Cardiac muscle cell (in vitro differentiated cells and primary cell): ENCODE data around the gene NKIRAS1. TPM values are rescaled to one million over a fixed set of nuclear protein-coding genes. Genes with fewer than 3 reads are reported as not detected.

Source experiments
- DNase-seq, 2 donors: peaks; one replicate each; pipeline versions ENCODE4 v3.0.0 to v3.0.0-alpha.2; 2010 to 2017; ENCODE audit warnings: low read depth in 1 of 2, low spot score in 1 of 2
- H3K27ac ChIP-seq: fragments of 200-600 bp; sonication (generic); 2 replicates; pipeline ENCODE4 v1.5.1; 2016
- H3K27me3 ChIP-seq: fragments of 200-600 bp; sonication (generic); 2 replicates; pipeline ENCODE4 v1.6.0; 2016; ENCODE audit warnings: control low read depth
- H3K36me3 ChIP-seq: fragments of 200-600 bp; sonication (generic); 2 replicates; pipeline ENCODE4 v1.5.1; 2016; ENCODE audit warnings: control low read depth
- H3K4me1 ChIP-seq: fragments of 200-600 bp; sonication (generic); 2 replicates; pipeline ENCODE4 v1.8.1; 2017; ENCODE audit warnings: low read depth, mild to moderate bottlenecking, mixed run types
- H3K4me3 ChIP-seq: fragments of 200-600 bp; sonication (generic); 2 replicates; pipeline ENCODE4 v1.5.1; 2016; ENCODE audit warnings: mild to moderate bottlenecking
- H3K9me3 ChIP-seq: fragments of 200-600 bp; sonication (generic); 2 replicates; pipeline ENCODE4 v1.5.1; 2017; ENCODE audit warnings: low read depth, mild to moderate bottlenecking, control low read depth
- polyA plus RNA-seq: library from polyadenylated mRNA; unstranded; fragments of >200 nt; fragmentation: Nextera tagmentation; extraction: Ambion mirVana; gene quantifications from 2 replicates; pipeline ENCODE4 v1.2.1, GENCODE V29; 2016
- total RNA-seq: library from RNA; depleted of rRNA; stranded (reverse); fragments of >200 nt; gene quantifications from 2 replicates; pipeline ENCODE4 v1.2.3, GENCODE V29; 2016
- TF ChIP-seq, protein P1 (sequence below): IDR thresholded peaks from 2 replicates; pipeline ENCODE4 v1.5.1; 2012; ENCODE audit warnings: low read depth, mild to moderate bottlenecking, low read length

Gene NKIRAS1
- total RNA-seq, result 18.1 and 20.2 TPM in 2 replicates
- 28.0 and 34.4 TPM in 2 replicates for polyA plus RNA-seq

DNA sequence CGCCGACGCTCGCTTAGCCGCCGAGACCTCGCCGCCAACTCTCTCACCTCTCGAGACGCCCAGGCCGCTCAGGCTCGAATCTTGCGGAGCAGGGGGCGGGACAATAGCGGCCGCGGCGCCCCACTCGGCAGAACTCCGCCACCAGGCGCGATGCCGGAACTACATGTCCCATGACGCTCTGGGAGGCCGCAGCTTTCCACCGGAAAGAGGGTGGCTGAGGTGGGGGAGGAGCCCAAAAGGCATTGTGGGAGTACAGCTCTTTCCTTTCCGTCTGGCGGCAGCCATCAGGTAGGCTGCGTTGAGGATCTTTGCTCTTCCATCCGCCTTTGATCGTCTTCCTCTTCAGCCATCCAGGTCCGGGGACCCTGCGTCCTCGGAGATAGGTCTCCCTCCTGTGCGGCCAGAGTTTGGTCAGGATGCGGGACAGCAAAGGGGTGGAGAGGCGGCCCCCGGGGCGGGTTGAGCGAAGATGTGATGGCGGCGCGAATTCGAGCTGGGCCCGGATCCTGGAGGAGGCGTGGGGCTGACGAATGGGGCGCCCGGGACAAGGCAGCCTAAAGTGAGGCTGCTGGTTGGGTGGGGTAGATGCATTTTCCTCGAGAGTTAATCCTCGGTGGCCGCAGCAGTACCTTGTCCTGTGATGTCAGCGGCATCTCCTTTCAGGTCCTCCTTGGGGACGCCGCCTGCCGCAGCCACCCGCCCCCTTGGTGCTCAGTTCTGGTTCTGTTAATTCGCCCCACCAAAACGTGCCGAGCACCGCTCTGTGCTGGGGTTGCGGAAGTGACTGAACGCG is at the start of gene NKIRAS1, which contains the start of gene RPL15:
TSS of gene NKIRAS1 (minus strand) at position 105 of the 793 bp plus-strand sequence. CDS start 6,086 bp downstream, outside the sequence.
TSS of gene RPL15 (plus strand) at position 247 of the 793 bp plus-strand sequence. CDS start 728 bp downstream, outside the sequence.
- Histone ChIP-seq H3K27ac (peak within 1 kb of the TSS; percentile 82), H3K9me3 (no peaks in the 10 kb centered on the region), H3K36me3 (peaks cover 21% of the 10 kb centered on the region), H3K4me3 (peak within 1 kb of the TSS; percentile 75), H3K27me3 (no peaks in the 10 kb centered on the region), H3K4me1 (peaks cover 13% of the 10 kb centered on the region)
- DNase-seq, result peak; percentile 98
- TF ChIP-seq, protein P1, sequence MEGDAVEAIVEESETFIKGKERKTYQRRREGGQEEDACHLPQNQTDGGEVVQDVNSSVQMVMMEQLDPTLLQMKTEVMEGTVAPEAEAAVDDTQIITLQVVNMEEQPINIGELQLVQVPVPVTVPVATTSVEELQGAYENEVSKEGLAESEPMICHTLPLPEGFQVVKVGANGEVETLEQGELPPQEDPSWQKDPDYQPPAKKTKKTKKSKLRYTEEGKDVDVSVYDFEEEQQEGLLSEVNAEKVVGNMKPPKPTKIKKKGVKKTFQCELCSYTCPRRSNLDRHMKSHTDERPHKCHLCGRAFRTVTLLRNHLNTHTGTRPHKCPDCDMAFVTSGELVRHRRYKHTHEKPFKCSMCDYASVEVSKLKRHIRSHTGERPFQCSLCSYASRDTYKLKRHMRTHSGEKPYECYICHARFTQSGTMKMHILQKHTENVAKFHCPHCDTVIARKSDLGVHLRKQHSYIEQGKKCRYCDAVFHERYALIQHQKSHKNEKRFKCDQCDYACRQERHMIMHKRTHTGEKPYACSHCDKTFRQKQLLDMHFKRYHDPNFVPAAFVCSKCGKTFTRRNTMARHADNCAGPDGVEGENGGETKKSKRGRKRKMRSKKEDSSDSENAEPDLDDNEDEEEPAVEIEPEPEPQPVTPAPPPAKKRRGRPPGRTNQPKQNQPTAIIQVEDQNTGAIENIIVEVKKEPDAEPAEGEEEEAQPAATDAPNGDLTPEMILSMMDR, result peak; percentile 48

GRCh38 chr3:23966328-23966727 is 49.5 kb upstream of the NKIRAS1 start:
- no peaks in the 10 kb centered on the region for H3K27me3 ChIP-seq
- H3K4me1 ChIP-seq, result peaks cover 6% of the 10 kb centered on the region
- peak overlapping the region; percentile 7 for H3K27ac ChIP-seq
- TF ChIP-seq, protein P1, result no peak
- H3K4me3 ChIP-seq, result no peak overlapping the region
- peaks cover 30% of the 10 kb centered on the region for H3K36me3 ChIP-seq
- peak; percentile 62 to 85 for DNase-seq
- no peaks in the 10 kb centered on the region for H3K9me3 ChIP-seq

DNA sequence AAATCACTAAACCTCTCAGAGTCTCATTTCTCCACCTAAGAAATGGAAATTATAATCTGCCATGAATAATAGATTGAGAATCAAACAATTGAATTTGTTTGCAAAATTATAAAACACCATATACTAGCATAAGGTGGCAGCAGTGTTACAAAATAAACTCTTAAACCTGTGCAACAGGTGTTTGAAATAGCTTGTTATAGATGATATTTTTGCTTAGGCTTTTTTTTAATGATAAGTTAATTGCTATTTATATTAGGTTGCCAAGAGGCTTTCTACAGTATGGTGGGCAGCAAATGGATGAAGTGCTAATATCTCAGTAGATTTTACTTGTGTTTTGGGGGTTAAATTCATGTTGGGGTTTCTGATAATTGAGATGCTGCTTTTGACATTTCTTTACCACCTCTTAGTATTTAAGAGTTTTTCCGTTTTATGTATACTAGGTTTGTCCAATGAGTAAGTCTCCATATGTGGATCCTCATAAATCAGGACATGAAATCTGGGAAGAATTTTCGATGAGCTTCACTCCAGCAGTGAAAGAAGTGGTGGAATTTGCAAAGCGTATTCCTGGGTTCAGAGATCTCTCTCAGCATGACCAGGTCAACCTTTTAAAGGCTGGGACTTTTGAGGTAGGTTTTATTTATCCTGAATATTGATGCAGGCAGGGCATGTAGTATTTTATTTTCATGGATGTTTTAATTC is 47.9 kb upstream of the NKIRAS1 start:
- H3K4me1 ChIP-seq, result peaks cover 6% of the 10 kb centered on the region
- H3K4me3 ChIP-seq, result no peak overlapping the region
- H3K9me3 ChIP-seq, result no peaks in the 10 kb centered on the region
- TF ChIP-seq, protein P1, result no peak
- H3K36me3 ChIP-seq, result peaks cover 33% of the 10 kb centered on the region
- H3K27me3 ChIP-seq, result no peaks in the 10 kb centered on the region
- DNase-seq, result no peak
- H3K27ac ChIP-seq, result no peak overlapping the region

- H3K9me3 ChIP-seq, result no peaks in the 10 kb centered on the region
- H3K4me1 ChIP-seq, result peaks cover 6% of the 10 kb centered on the region
- H3K4me3 ChIP-seq, result no peak overlapping the region
- no peaks in the 10 kb centered on the region for H3K27me3 ChIP-seq
- no peak overlapping the region for H3K27ac ChIP-seq
- no peak for DNase-seq
- TF ChIP-seq, protein P1, result no peak
- peaks cover 23% of the 10 kb centered on the region for H3K36me3 ChIP-seq
These were observed 45.1 kb upstream of the NKIRAS1 start for GRCh38 chr3:23961913-23962312.

- Histone ChIP-seq H3K4me3 (no peak overlapping the region), H3K27ac (no peak overlapping the region), H3K4me1 (peaks cover under 1% of the 10 kb centered on the region), H3K36me3 (peaks cover 26% of the 10 kb centered on the region), H3K9me3 (no peaks in the 10 kb centered on the region), H3K27me3 (no peaks in the 10 kb centered on the region)
- no peak for DNase-seq
- TF ChIP-seq, protein P1, result no peak
These were observed 44.3 kb upstream of the NKIRAS1 start for GRCh38 chr3:23961066-23961465.
